Uterus (tissue), 4 donors: Measurements from ENCODE around the gene FBXO48. TPM values are rescaled to one million over a fixed set of nuclear protein-coding genes. Genes with fewer than 3 reads are reported as not detected.

Experiments
- DNase-seq, 2 donors: peaks; one replicate each; pipeline ENCODE4 v3.0.0-alpha.2; 2019 to 2020
- H3K27ac ChIP-seq, 2 donors: fragments of 200-600 bp; sonication (generic); 1 replicate in 1 of 2; 2 replicates in 1 of 2; pipeline ENCODE4 v1.5.1; 2016 to 2018
- H3K27me3 ChIP-seq, 2 donors: fragments of 200-600 bp; sonication (generic); one replicate each; pipeline ENCODE4 v1.5.1; 2018 to 2019; ENCODE audit warnings: control low read depth in 1 of 2
- H3K36me3 ChIP-seq, 2 donors: fragments of 200-600 bp; sonication (generic); one replicate each; pipeline ENCODE4 v1.5.1; 2019; ENCODE audit warnings: control low read depth in 1 of 2
- H3K4me1 ChIP-seq, 2 donors: fragments of 200-600 bp; sonication (generic); one replicate each; pipeline ENCODE4 v1.5.1; 2018 to 2019; ENCODE audit warnings: control low read depth in 1 of 2
- H3K4me3 ChIP-seq, 2 donors: fragments of 200-600 bp; sonication (generic); 1 replicate in 1 of 2; 2 replicates in 1 of 2; pipeline ENCODE4 v1.5.1; 2018 to 2019; ENCODE audit warnings: mild to moderate bottlenecking in 1 of 2
- H3K9me3 ChIP-seq, 2 donors: fragments of 200-600 bp; sonication (generic); one replicate each; pipeline ENCODE4 v1.5.1; 2019; ENCODE audit warnings: control low read depth in 1 of 2
- CTCF ChIP-seq, 4 experiments: fragments of 200-600 bp in 2 of 4; fragments of 450-650 bp in 2 of 4; sonication (generic) in 2 of 4; IDR thresholded peaks; one replicate each; pipeline ENCODE4 v1.5.1; 2016 to 2019; ENCODE audit warnings: antibody characterized with exemption in 4 of 4, mild to moderate bottlenecking in 2 of 4, moderate library complexity in 1 of 4
- POLR2A ChIP-seq, 2 donors: fragments of 450-650 bp; IDR thresholded peaks; one replicate each; pipeline ENCODE4 v1.6.1; 2016; ENCODE audit warnings: antibody characterized with exemption in 2 of 2, mild to moderate bottlenecking in 1 of 2, moderate library complexity in 1 of 2
- intact Hi-C: fragments of 100-400 bp; cut with DNase I; formaldehyde crosslinking; loops from one replicate; pipeline ENCODE4 v1.15.1; 2023; ENCODE audit warnings: low total_unique reads
- total RNA-seq, 4 donors: library from RNA; depleted of rRNA in 3 of 4; stranded (reverse); fragments of >200 nt in 3 of 4; gene quantifications; one replicate each; pipeline versions ENCODE4 v1.1.0 to v1.2.4, GENCODE V29; 2014 to 2023
- donor health status: DM: yes; HTN: yes; CAD: no.

The FBXO48 gene
- total RNA-seq, 4 donors from 2014 or later, result 0.55 to 6.8 (median 1.5) TPM; not detected in 1

DNA sequence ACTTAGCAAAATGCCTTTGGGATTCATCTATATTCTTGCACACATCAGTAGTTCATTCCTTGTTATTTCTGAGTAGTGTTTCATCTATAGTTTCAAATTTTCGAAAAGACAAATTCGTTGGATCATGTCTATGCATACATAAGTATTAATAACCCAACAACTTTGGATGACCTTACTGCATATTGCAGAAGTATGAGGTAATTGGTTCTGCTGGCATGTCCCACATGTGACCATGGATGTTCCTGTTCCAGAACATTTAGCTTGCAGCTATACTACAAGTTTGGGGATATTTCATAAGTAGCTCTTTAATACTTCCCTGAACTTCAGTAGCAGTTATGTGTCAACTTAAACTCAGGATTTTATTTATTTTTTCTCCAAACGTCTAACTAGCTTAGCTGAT is 45.2 kb upstream of the FBXO48 start:
- H3K4me1 ChIP-seq, result no peaks in the 10 kb centered on the region
- no peak for DNase-seq
- H3K4me3 ChIP-seq, result no peak overlapping the region
- H3K27me3 ChIP-seq, result no peaks in the 10 kb centered on the region
- H3K9me3 ChIP-seq, result no peaks in the 10 kb centered on the region
- H3K36me3 ChIP-seq, result no peaks in the 10 kb centered on the region
- intact Hi-C loops, result no loop called here
- TF ChIP-seq CTCF (IDR thresholded peaks at IDR 0.05) (no peak), POLR2A (IDR thresholded peaks at IDR 0.05) (no peak)
- no peak overlapping the region for H3K27ac ChIP-seq

GRCh38 chr2:68506170-68506569 is 39.1 kb upstream of the FBXO48 start:
- Histone ChIP-seq H3K27me3 (no peaks in the 10 kb centered on the region), H3K4me3 (no peak overlapping the region), H3K4me1 (no peaks in the 10 kb centered on the region), H3K36me3 (no peaks in the 10 kb centered on the region), H3K9me3 (no peaks in the 10 kb centered on the region), H3K27ac (no peak overlapping the region)
- intact Hi-C loops, result no loop called here
- no peak for DNase-seq
- no peak for TF ChIP-seq POLR2A (IDR thresholded peaks at IDR 0.05)
- TF ChIP-seq CTCF (IDR thresholded peaks at IDR 0.05), result no peak

- DNase-seq, result no peak
- TF ChIP-seq POLR2A (IDR thresholded peaks at IDR 0.05), result no peak
- no peak for TF ChIP-seq CTCF (IDR thresholded peaks at IDR 0.05)
- Histone ChIP-seq H3K27me3 (no peaks in the 10 kb centered on the region), H3K4me1 (no peaks in the 10 kb centered on the region), H3K9me3 (no peaks in the 10 kb centered on the region), H3K27ac (no peak overlapping the region), H3K36me3 (no peaks in the 10 kb centered on the region), H3K4me3 (no peak overlapping the region)
- intact Hi-C loops, result no loop called here
Observed at GRCh38 chr2:68505603-68506159, 38.6 kb upstream of the FBXO48 start.

- DNase-seq, result no peak
- Histone ChIP-seq H3K27ac (no peak overlapping the region), H3K27me3 (no peaks in the 10 kb centered on the region), H3K4me3 (no peak overlapping the region), H3K4me1 (no peaks in the 10 kb centered on the region), H3K36me3 (no peaks in the 10 kb centered on the region), H3K9me3 (no peaks in the 10 kb centered on the region)
- no peak for TF ChIP-seq CTCF (IDR thresholded peaks at IDR 0.05)
- TF ChIP-seq POLR2A (IDR thresholded peaks at IDR 0.05), result no peak
- intact Hi-C loops, result no loop called here
Observed at GRCh38 chr2:68501768-68502167, 34.7 kb upstream of the FBXO48 start.

DNA sequence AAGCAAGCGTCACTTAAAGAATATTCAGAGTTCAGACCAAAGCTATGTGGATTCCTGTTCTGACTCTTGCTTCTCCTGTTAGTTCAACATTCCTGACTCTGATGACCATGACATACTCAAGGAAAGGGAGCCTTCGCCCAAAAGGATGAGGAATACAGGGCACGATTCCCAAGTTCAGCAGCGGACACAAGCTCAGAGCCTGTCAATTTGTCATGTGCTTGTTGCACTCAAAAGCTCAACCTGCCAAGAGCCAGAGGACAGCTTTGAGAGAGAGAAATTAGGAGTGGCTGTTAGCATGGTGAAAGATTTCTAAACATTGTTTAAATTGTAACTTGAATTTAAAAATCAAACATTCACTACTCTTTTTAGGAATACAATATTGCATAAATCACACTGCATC is 33.6 kb upstream of the FBXO48 start:
- H3K36me3 ChIP-seq, result no peaks in the 10 kb centered on the region
- intact Hi-C loops, result no loop called here
- no peaks in the 10 kb centered on the region for H3K9me3 ChIP-seq
- H3K27me3 ChIP-seq, result no peaks in the 10 kb centered on the region
- TF ChIP-seq CTCF (IDR thresholded peaks at IDR 0.05) (no peak), POLR2A (IDR thresholded peaks at IDR 0.05) (no peak)
- no peak for DNase-seq
- no peaks in the 10 kb centered on the region for H3K4me1 ChIP-seq
- no peak overlapping the region for H3K27ac ChIP-seq
- no peak overlapping the region for H3K4me3 ChIP-seq
